ENCODE measurements around the gene MDGA2. TPM values are rescaled to one million over a fixed set of nuclear protein-coding genes. Genes with fewer than 3 reads are reported as not detected.

Gene MDGA2
- total RNA-seq, 1 donor from 2014 or later: 0.75 TPM

GRCh38 chr14:47040550-47040949 is 634.9 kb downstream of the MDGA2 start:
- DNase-seq (ENCODE audit: low read depth): peak; percentile 9

GRCh38 chr14:47039336-47039735 is 636.1 kb downstream of the MDGA2 start:
- Histone ChIP-seq H3K27me3 (ENCODE audit: control insufficient read depth, insufficient read depth, low read length) (no peaks in the 10 kb centered on the region), H3K36me3 (ENCODE audit: control insufficient read depth, insufficient read depth, low read length) (no peaks in the 10 kb centered on the region), H3K4me3 (ENCODE audit: low read depth, low read length) (no peak overlapping the region)
- no peak for DNase-seq (ENCODE audit: low read depth)
- no peak for TF ChIP-seq CTCF (IDR thresholded peaks at IDR 0.05; ENCODE audit: insufficient read depth, low read length, poor library complexity, severe bottlenecking)

More at GRCh38 chr14:47040550-47040949, 634.9 kb downstream of the MDGA2 start:
- Histone ChIP-seq H3K4me3 (ENCODE audit: low read depth, low read length) (no peak overlapping the region), H3K27me3 (ENCODE audit: control insufficient read depth, insufficient read depth, low read length) (no peaks in the 10 kb centered on the region), H3K36me3 (ENCODE audit: control insufficient read depth, insufficient read depth, low read length) (no peaks in the 10 kb centered on the region)
- TF ChIP-seq CTCF (IDR thresholded peaks at IDR 0.05; ENCODE audit: insufficient read depth, low read length, poor library complexity, severe bottlenecking): peak; percentile 56

GRCh38 chr14:47022721-47023120 is 652.7 kb downstream of the MDGA2 start:
- Histone ChIP-seq H3K4me3 (ENCODE audit: low read depth, low read length) (no peak overlapping the region), H3K27me3 (ENCODE audit: control insufficient read depth, insufficient read depth, low read length) (no peaks in the 10 kb centered on the region), H3K36me3 (ENCODE audit: control insufficient read depth, insufficient read depth, low read length) (no peaks in the 10 kb centered on the region)
- DNase-seq (ENCODE audit: low read depth): no peak
- no peak for TF ChIP-seq CTCF (IDR thresholded peaks at IDR 0.05; ENCODE audit: insufficient read depth, low read length, poor library complexity, severe bottlenecking)

- no peak for DNase-seq (ENCODE audit: low read depth)
- Histone ChIP-seq H3K36me3 (ENCODE audit: control insufficient read depth, insufficient read depth, low read length) (no peaks in the 10 kb centered on the region), H3K4me3 (ENCODE audit: low read depth, low read length) (no peak overlapping the region), H3K27me3 (ENCODE audit: control insufficient read depth, insufficient read depth, low read length) (no peaks in the 10 kb centered on the region)
- TF ChIP-seq CTCF (IDR thresholded peaks at IDR 0.05; ENCODE audit: insufficient read depth, low read length, poor library complexity, severe bottlenecking): no peak
Measured at GRCh38 chr14:47020500-47020899, 654.9 kb downstream of the MDGA2 start.

GRCh38 chr14:47012533-47013280 is 662.7 kb downstream of the MDGA2 start:
- Histone ChIP-seq H3K4me3 (ENCODE audit: low read depth, low read length) (no peak overlapping the region), H3K27me3 (ENCODE audit: control insufficient read depth, insufficient read depth, low read length) (no peaks in the 10 kb centered on the region), H3K36me3 (ENCODE audit: control insufficient read depth, insufficient read depth, low read length) (no peaks in the 10 kb centered on the region)
- no peak for DNase-seq (ENCODE audit: low read depth)
- no peak for TF ChIP-seq CTCF (IDR thresholded peaks at IDR 0.05; ENCODE audit: insufficient read depth, low read length, poor library complexity, severe bottlenecking)

GRCh38 chr14:47009615-47010014 is 665.8 kb downstream of the MDGA2 start:
- Histone ChIP-seq H3K4me3 (ENCODE audit: low read depth, low read length) (no peak overlapping the region), H3K36me3 (ENCODE audit: control insufficient read depth, insufficient read depth, low read length) (no peaks in the 10 kb centered on the region), H3K27me3 (ENCODE audit: control insufficient read depth, insufficient read depth, low read length) (no peaks in the 10 kb centered on the region)
- DNase-seq (ENCODE audit: low read depth): no peak
- TF ChIP-seq CTCF (IDR thresholded peaks at IDR 0.05; ENCODE audit: insufficient read depth, low read length, poor library complexity, severe bottlenecking): no peak

All from kidney epithelial cell (primary cell).